ENCODE results near the gene IGFL4. TPM values are rescaled to one million over a fixed set of nuclear protein-coding genes. Genes with fewer than 3 reads are reported as not detected.

IGFL4 gene
- polyA plus RNA-seq, 3 donors = not detected

DNA sequence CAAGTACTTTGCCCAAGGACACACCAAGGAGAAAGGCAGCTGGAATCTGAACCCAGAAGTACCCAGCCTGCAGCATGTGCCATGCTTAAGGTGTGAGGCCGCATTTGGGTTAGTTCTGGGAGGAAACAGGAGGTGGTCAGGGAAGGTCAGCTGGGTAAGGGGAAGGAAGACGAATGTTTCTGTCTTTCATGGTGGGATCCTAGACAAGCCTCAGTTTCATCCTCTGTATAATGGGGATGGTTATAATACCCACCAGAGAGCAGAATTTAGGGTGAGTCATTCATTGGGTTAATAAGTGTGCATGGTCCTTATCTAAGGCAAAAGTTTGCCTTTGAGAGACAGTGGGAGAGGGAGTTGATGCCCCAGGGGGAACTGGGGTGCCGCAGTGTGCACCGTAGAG lies 42.0 kb downstream of the IGFL4 start:
- H3K27ac ChIP-seq (ENCODE audit: low read depth in 1 of 2, low read length in 2 of 2) = no peak overlapping the region
- Mint-ChIP-seq H3K36me3 (peaks cover 20 to 28% of the 10 kb centered on the region in 2 donors), H3K4me1 (peaks cover 22% of the 10 kb centered on the region), H3K27me3 (ENCODE audit: low read depth in 3 of 3) (peaks cover 21 to 28% (median 21%) of the 10 kb centered on the region in 3 donors), H3K27ac (no peak overlapping the region), H3K4me3 (no peak overlapping the region), H3K9me3 (peaks cover 0 to 10% (median 1%) of the 10 kb centered on the region in 7 donors)
- no peaks in the 10 kb centered on the region for H3K9me3 ChIP-seq (replicated peaks in 1 of 2; ENCODE audit: control insufficient read depth in 1 of 2, insufficient read depth in 1 of 2, low read length in 2 of 2)
- H3K4me2 ChIP-seq (replicated peaks; ENCODE audit: extremely low read depth, low read length, poor library complexity, severe bottlenecking) = no peak overlapping the region
- H3K27me3 ChIP-seq (ENCODE audit: control insufficient read depth in 2 of 2, insufficient read depth in 2 of 2, low read length in 2 of 2) = peaks cover 3 to 15% of the 10 kb centered on the region in 2 donors
- H2AFZ ChIP-seq (ENCODE audit: insufficient read depth, low read depth, low read length, poor library complexity, severe bottlenecking) = no peak overlapping the region
- TF ChIP-seq, protein P1, sequence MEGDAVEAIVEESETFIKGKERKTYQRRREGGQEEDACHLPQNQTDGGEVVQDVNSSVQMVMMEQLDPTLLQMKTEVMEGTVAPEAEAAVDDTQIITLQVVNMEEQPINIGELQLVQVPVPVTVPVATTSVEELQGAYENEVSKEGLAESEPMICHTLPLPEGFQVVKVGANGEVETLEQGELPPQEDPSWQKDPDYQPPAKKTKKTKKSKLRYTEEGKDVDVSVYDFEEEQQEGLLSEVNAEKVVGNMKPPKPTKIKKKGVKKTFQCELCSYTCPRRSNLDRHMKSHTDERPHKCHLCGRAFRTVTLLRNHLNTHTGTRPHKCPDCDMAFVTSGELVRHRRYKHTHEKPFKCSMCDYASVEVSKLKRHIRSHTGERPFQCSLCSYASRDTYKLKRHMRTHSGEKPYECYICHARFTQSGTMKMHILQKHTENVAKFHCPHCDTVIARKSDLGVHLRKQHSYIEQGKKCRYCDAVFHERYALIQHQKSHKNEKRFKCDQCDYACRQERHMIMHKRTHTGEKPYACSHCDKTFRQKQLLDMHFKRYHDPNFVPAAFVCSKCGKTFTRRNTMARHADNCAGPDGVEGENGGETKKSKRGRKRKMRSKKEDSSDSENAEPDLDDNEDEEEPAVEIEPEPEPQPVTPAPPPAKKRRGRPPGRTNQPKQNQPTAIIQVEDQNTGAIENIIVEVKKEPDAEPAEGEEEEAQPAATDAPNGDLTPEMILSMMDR (IDR thresholded peaks at IDR 0.05) = no peak
- intact Hi-C loops (cut with micrococcal nuclease) = no loop called here
- 86% methylated on average over 3 of the region's 4 CpGs for WGBS (ENCODE audit: insufficient coverage)
- no peaks in the 10 kb centered on the region for H3K79me2 ChIP-seq (ENCODE audit: insufficient read depth, low read length)
- H4K20me1 ChIP-seq (ENCODE audit: insufficient read depth, low read length) = peaks cover 25% of the 10 kb centered on the region
- peaks cover 28 to 35% of the 10 kb centered on the region in 2 donors for H3K4me1 ChIP-seq (ENCODE audit: control insufficient read depth in 1 of 2, insufficient read depth in 2 of 2, low read length in 2 of 2)
- H3K4me3 ChIP-seq (replicated peaks in 1 of 3; ENCODE audit: low read depth in 2 of 3, low read length in 3 of 3) = no peak overlapping the region
- H3K36me3 ChIP-seq (replicated peaks in 1 of 2; ENCODE audit: control insufficient read depth in 1 of 2, insufficient read depth in 2 of 2, low read length in 2 of 2) = peaks cover 3 to 11% of the 10 kb centered on the region in 2 donors
- DNase-seq = no peak
- H3K9ac ChIP-seq (ENCODE audit: insufficient read depth, low read length, poor library complexity, severe bottlenecking) = no peak overlapping the region

DNA sequence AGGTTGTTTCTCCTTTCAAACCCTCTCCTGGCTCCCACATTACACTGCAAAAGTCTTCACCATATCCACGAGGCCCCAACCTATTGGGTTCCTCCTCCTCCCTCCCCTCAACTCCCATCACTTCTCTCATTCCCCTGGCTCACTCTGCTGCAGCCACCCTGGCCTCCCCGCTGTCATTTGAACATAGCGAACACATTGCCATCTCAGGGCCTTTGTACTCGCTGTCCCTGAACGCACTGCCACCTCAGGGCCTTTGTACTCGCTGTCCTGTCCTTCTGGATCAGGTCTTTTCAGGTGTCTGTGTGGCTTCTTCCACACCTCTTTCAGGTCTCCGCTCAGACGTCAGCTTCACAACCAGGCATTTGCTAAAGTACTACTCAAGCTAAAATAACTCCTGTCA lies 43.9 kb downstream of the IGFL4 start:
- peak overlapping the region in 2 of 7 donors; percentile 26 to 57 for H3K27ac Mint-ChIP-seq
- Histone ChIP-seq H3K9ac (ENCODE audit: insufficient read depth, low read length, poor library complexity, severe bottlenecking) (no peak overlapping the region), H3K9me3 (replicated peaks in 1 of 2; ENCODE audit: control insufficient read depth in 1 of 2, insufficient read depth in 1 of 2, low read length in 2 of 2) (no peaks in the 10 kb centered on the region), H3K27me3 (ENCODE audit: control insufficient read depth in 2 of 2, insufficient read depth in 2 of 2, low read length in 2 of 2) (peaks cover 3 to 15% of the 10 kb centered on the region in 2 donors), H3K4me3 (replicated peaks in 1 of 3; ENCODE audit: low read depth in 2 of 3, low read length in 3 of 3) (no peak overlapping the region), H3K4me2 (replicated peaks; ENCODE audit: extremely low read depth, low read length, poor library complexity, severe bottlenecking) (no peak overlapping the region), H4K20me1 (ENCODE audit: insufficient read depth, low read length) (peaks cover 25% of the 10 kb centered on the region), H3K36me3 (replicated peaks in 1 of 2; ENCODE audit: control insufficient read depth in 1 of 2, insufficient read depth in 2 of 2, low read length in 2 of 2) (no peaks in the 10 kb centered on the region), H2AFZ (ENCODE audit: insufficient read depth, low read depth, low read length, poor library complexity, severe bottlenecking) (no peak overlapping the region), H3K27ac (ENCODE audit: low read depth in 1 of 2, low read length in 2 of 2) (no peak overlapping the region), H3K4me1 (ENCODE audit: control insufficient read depth in 1 of 2, insufficient read depth in 2 of 2, low read length in 2 of 2) (peaks cover 28 to 35% of the 10 kb centered on the region in 2 donors), H3K79me2 (ENCODE audit: insufficient read depth, low read length) (no peaks in the 10 kb centered on the region)
- H3K4me3 Mint-ChIP-seq = no peak overlapping the region
- H3K36me3 Mint-ChIP-seq = peaks cover 11 to 14% of the 10 kb centered on the region in 2 donors
- no peak for DNase-seq
- peaks cover 0 to 11% (median 1%) of the 10 kb centered on the region in 7 donors for H3K9me3 Mint-ChIP-seq
- H3K27me3 Mint-ChIP-seq (ENCODE audit: low read depth in 3 of 3) = peaks cover 21 to 28% (median 22%) of the 10 kb centered on the region in 3 donors
- TF ChIP-seq, protein P1 (IDR thresholded peaks at IDR 0.05) = no peak
- peaks cover 22% of the 10 kb centered on the region for H3K4me1 Mint-ChIP-seq
- intact Hi-C loops (cut with micrococcal nuclease) = no loop called here
- 77% methylated on average over 6 of the region's 8 CpGs for WGBS (ENCODE audit: insufficient coverage)
